ENCODE data around the gene DAB2IP.
"Not testable (repeated sequence)": the region's sequence is repeated elsewhere in the genome, so short reads cannot be mapped to it uniquely, and the experiment has no call there.

Gene DAB2IP

DNA sequence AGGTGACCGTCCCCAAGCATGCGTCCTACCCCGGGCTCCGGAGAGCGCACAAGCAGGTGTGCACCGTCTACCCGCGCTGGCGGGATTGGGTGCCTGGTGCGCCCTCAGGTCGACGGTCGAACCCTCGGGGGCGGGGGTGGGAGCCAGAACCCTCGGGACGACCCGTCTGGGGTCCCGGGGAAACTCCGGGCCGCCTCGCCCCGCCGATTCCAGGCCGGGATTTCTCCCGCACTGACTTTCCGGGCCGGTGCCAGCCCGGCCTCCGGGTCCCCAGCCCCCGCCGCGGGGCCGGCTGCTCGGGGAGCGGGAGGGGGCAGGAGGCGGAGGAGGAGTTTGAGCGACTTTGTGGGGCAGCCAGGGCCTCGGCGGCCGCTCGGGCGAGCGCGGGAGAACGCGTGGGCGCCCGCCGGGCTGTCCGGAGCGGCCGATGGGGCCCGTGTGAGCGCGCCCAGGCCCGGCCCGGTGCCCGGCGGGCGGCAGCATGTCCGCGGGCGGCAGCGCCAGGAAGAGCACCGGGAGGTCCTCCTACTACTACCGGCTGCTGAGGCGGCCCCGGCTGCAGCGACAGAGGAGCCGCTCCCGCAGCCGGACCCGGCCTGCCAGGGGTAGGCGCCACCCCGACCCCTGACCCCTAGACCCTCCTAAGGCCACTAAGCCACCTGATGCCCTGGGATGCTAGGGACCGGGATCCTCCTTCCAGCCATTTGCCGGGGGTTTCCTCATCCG lies at the start of gene DAB2IP:
Gene DAB2IP (plus strand): TSS at position 340 of the 726 bp plus-strand sequence. CDS start 142 bp downstream, at position 482.
- peak in 43 of 56 donors; percentile 19 to 79 (median 54) for DNase-seq

- DNase-seq, result no peak
Measured at GRCh38 chr9:121603028-121603427, 48.4 kb upstream of the DAB2IP start.

GRCh38 chr9:121604242-121604641 lies 47.2 kb upstream of the DAB2IP start:
- peak in 3 of 56 donors; percentile 6 to 41 (median 11) for DNase-seq

- peak in 12 of 56 donors; percentile 15 to 60 (median 22) for DNase-seq
Measured at GRCh38 chr9:121604654-121605053, 46.8 kb upstream of the DAB2IP start.

- DNase-seq, result no peak
Measured at GRCh38 chr9:121607434-121608167, 43.8 kb upstream of the DAB2IP start.

- DNase-seq, result no peak
Measured at GRCh38 chr9:121608168-121608853, 43.1 kb upstream of the DAB2IP start.

- DNase-seq, result peak in 2 of 56 donors; percentile 7 to 28
Measured at GRCh38 chr9:121609822-121610637, 41.4 kb upstream of the DAB2IP start.

DNA sequence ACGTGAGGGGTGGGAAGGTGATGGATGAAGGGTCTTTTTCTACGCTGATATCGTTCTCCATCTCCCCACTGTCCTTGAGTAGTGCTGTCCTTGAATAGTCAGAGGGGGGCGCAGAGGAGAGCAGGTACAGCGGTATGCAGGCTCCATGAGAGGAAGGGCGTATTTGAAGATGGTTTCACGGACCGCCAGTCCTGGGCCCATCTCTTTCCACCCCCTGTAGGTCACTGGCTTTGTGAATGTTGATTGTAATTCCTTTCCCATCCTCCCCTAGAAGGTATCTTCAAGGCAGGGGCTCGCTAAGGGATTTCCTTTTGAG lies 40.8 kb upstream of the DAB2IP start:
- DNase-seq, result no peak

GRCh38 chr9:121612511-121612998 lies 38.9 kb upstream of the DAB2IP start:
- no peak for DNase-seq

DNA sequence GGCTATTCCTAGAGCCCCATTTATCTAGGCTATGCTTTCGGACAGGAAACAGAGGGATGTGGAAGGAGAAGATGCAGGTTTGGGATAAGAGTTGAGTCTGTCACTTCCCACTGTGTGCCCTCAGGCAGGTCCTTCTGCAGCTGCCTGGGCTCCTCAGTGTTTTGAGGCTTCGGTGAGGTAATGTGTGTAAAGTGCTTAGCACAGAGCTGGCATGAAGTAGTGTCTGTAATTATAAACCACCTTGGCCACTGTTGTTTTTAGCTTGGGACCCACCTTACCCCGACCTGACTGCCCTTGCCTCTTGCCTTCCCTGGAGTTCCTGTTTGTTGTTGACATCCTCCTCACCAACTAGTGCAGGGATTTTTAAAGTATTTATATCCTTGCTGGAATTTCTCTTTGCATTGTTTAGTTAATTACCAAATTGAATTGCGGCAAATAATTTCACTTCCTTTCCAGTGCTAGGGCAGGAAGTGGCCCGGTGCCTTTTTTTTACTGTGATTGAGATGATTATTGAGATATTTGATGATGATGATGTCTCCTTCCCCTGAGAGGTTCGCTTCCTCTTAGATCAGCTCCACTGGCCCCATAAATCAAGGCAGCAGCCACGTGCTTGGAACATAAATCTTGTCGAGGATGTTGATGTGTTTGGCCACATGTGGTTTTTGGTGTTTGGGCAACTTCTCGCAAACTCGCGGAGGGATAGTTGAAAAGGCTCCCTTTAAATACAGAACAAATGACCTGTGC lies 38.3 kb upstream of the DAB2IP start:
- DNase-seq, result no peak

DNA sequence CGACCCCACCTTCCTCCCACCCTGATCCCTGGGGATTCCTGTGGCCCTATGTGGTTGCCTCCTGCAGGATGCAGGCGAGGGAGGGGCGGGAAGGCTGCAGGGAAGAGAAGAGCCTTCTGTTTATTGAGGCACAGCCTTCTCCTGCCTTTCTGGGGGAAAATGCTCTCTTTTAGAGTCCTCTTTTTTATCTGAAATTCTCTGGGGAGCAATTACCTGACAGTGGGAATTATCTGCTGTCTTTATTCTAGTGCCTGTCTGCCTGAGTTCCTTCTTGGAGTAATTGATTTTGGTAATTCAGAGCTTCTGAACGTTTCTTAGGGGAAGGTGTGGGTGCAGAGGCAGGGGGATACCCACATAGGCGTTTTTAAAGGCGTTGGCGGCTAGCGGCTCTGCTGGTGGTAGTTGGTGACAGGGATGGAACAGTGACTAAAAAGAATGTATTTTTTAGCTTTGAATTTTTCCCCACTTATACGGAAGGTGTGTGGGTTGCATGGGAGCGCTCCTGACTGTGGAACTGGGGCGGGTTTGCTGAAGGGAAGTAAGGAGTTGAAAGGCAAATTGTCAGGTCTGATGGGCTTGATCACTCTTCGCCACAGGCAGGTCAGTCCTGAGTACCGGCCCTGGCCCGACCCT lies 35.2 kb upstream of the DAB2IP start:
- DNase-seq, result no peak

DNA sequence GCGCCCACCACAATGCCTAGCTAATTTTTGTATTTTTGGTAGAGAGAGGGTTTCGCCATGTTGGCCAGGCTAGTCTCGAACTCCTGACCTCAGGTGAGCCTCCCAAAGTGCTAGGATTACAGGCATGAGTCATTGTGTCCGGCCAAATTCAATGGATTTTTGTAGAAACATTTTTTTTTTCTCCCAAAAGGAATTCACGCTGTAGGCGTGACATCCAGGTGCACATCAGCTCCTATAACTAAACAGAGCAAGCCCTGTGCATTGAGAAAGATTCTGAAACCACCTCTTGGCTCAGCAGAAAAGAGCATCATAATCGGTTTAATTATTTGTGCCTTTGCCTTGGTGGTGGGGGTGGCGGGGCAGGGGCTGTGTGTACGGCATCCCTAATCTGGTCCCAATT lies 32.9 kb upstream of the DAB2IP start:
- DNase-seq, result no peak

DNA sequence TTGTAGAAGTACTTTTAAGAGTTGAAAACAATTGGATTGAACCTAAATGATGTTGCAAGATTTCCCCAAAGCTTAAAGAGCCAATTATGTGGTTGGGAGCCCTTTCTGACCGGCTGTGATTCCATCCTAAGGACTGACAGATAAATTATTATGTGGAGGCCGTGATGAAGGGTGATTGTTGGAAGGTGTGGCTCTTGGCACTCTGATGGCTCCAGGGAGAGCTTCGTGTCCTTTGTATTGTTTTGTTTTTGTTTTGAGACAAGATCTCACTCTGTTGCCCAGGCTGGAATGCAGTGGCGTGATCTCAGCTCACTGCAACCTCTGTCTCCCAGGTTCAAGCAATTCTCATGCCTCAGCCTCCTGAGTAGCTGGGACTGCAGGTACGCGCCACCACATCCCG lies 32.5 kb upstream of the DAB2IP start:
- DNase-seq, result not testable (repeated sequence)

- no peak for DNase-seq
Measured at GRCh38 chr9:121619545-121620324, 31.7 kb upstream of the DAB2IP start.

DNA sequence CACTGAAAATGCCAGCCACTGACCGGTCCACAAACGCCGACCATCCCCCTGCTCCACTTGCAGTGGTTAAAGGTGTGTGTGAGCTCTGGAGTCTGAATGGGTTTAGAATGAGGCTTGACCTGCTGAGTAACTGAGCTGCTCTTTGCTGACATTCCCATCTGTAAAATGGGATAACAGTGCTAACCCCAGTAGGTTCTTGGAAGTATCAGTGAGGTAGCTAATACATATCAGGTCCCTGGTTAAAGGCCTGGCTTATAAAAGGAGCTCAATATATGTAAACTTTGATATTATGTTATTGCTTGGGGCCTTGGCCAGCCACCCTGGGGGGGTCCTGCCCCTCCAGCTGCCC lies 31.1 kb upstream of the DAB2IP start:
- no peak for DNase-seq

GRCh38 chr9:121620777-121621449 lies 30.5 kb upstream of the DAB2IP start:
- DNase-seq, result peak in 2 of 56 donors; percentile 8 to 22

DNA sequence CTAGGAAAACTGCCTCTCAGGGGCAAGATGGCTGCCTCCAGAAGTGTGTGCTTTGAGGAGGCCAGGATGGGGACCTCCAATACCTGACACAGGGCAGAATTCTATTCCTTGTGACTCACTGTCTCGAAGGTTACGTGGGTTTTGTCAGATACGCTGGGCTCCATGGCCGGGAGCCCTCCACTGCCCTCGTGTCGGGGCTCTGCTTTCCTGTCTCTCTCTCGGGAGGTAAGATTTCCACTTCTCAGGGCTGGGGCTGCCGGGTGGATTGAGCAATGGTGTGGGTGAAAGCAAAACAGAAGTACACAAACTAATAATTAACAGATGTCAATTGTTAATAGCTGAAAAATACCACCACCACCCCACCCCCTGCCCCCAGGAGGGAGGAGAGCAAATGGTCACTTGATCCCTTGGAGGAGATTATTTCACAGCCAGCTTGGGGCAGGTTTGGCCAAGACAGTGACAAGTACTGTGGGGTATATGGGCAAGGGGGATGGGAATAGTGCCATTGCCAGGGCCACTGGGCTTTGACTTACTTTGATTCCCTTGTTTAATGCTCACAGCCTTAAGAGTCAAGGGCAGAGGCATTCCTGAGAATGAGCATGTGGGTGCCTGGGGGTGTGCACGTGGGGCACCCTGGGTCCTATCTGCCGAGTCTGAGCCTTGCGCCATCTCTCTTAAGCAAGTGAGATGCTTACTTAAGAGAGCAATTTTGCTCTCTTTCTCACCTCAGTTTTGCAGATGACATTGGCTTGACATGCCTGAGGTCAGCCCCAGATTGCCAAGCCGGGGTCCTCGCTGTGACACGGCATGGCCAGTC lies 28.8 kb upstream of the DAB2IP start:
- no peak for DNase-seq

GRCh38 chr9:121623430-121623829 lies 28.0 kb upstream of the DAB2IP start:
- not testable (repeated sequence) for DNase-seq
